Glutamatergic neuron (in vitro differentiated cells): Measurements from ENCODE around the gene CCHCR1. TPM values are rescaled to one million over a fixed set of nuclear protein-coding genes. Genes with fewer than 3 reads are reported as not detected.

ENCODE experiments used
- DNase-seq: peaks from one replicate; pipeline ENCODE4 v3.0.0; 2022
- H3K27ac Mint-ChIP-seq: one replicate; pipeline ENCODE4 v1.8.0; 2020; ENCODE audit warnings: mild to moderate bottlenecking, mixed read lengths, inconsistent platforms; ENCODE audit not compliant: unreplicated experiment
- H3K27me3 Mint-ChIP-seq: one replicate; pipeline ENCODE4 v1.8.0; 2020; ENCODE audit warnings: mild to moderate bottlenecking, moderate library complexity, mixed read lengths, inconsistent platforms; ENCODE audit not compliant: unreplicated experiment
- H3K36me3 Mint-ChIP-seq: one replicate; pipeline ENCODE4 v1.8.0; 2020; ENCODE audit warnings: mild to moderate bottlenecking, mixed read lengths, inconsistent platforms; ENCODE audit not compliant: unreplicated experiment
- H3K4me1 Mint-ChIP-seq: one replicate; pipeline ENCODE4 v1.8.0; 2020; ENCODE audit warnings: mild to moderate bottlenecking, low read depth, mixed read lengths, inconsistent platforms; ENCODE audit not compliant: unreplicated experiment
- H3K4me3 Mint-ChIP-seq: one replicate; pipeline ENCODE4 v1.8.0; 2020; ENCODE audit warnings: mild to moderate bottlenecking, mixed read lengths, inconsistent platforms; ENCODE audit not compliant: unreplicated experiment
- H3K9me3 Mint-ChIP-seq: one replicate; pipeline ENCODE4 v1.8.0; 2020; ENCODE audit warnings: mild to moderate bottlenecking, moderate library complexity, mixed read lengths, inconsistent platforms; ENCODE audit not compliant: unreplicated experiment
- CTCF ChIP-seq: fragments of 200-600 bp; sonication (generic); IDR thresholded peaks from one replicate; pipeline ENCODE4 v1.5.0; 2021; ENCODE audit not compliant: partially characterized antibody, unreplicated experiment
- total RNA-seq: library from RNA; stranded (reverse); fragmentation: NEBNext Ultra II Directional; extraction: Animal tissue kit (Norgen Biotek cat#: 25700); gene quantifications from one replicate; pipeline ENCODE4 v1.2.1, GENCODE V29; 2021; ENCODE audit not compliant: unreplicated experiment

The CCHCR1 gene
- total RNA-seq, 1 donor from 2014 or later: 28.7 TPM

DNA sequence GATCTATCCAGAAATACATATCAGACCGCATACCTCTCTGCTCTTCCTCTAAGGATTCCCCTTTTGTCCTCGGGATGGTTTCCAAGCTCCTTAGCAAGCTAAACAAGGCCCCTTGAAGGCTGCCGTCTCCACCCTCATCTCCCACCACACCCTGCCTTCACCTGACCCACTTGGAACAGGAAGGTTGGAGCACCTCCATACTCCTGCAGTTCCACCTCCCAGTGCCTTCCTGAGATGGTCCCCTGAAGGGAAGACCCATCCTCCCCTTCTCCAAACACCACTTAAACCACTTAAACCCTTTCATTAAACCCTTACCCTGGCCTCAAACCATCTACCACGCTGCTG lies 21.4 kb upstream of the CCHCR1 start:
- no peak overlapping the region for H3K4me3 Mint-ChIP-seq

DNA sequence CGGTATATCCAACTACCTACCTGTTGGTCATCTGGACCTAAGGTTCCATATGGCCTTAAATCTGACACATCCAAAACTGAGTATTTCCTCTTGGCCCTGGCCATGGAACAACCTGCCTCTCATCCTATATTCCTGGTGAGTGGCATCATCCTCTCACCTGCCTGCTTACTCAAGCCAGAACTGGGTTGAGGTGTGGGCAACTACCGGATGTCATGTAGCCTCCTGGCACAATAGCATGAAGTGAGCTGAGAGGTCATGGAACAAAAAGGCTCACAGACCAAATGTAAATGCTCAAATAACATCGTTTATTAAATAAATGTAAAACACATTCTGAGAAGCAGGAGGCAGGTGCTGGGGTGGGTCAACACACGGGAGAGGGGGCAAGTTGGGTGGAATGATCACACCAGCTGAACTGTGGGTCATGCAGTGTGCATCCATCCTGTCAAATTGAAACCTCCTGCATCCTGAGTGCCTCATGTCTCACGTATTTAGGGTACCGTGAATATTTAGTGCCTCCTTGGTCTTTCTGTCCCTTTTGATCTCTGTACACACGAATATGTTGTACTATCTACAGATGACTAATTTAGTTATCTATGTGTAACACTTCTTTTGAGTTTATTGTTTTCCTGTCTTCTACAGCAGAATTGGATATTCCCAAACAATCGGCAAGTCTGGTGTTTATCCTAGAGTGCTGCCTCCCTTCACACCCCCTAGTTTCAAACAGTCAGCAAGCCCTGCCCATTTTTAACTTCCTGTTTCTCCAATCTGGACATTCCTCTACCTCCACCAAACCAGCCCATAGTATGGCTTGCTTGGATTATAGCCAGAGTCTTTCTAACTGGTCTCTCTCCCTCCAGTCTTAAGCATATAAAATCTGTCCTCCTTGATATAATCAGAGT lies 20.8 kb upstream of the CCHCR1 start:
- Mint-ChIP-seq H3K36me3 (no peaks in the 10 kb centered on the region), H3K9me3 (peaks cover 2% of the 10 kb centered on the region), H3K4me1 (no peaks in the 10 kb centered on the region), H3K27me3 (peaks cover 7% of the 10 kb centered on the region), H3K27ac (no peak overlapping the region), H3K4me3 (no peak overlapping the region)
- TF ChIP-seq CTCF: no peak
- DNase-seq: no peak

More for the DNA sequence above, 21.4 kb upstream of the CCHCR1 start:
- Mint-ChIP-seq H3K27me3 (peaks cover 7% of the 10 kb centered on the region), H3K4me1 (peaks cover 3% of the 10 kb centered on the region), H3K27ac (no peak overlapping the region), H3K9me3 (peaks cover 4% of the 10 kb centered on the region), H3K36me3 (no peaks in the 10 kb centered on the region)
- TF ChIP-seq CTCF: no peak
- no peak for DNase-seq

DNA sequence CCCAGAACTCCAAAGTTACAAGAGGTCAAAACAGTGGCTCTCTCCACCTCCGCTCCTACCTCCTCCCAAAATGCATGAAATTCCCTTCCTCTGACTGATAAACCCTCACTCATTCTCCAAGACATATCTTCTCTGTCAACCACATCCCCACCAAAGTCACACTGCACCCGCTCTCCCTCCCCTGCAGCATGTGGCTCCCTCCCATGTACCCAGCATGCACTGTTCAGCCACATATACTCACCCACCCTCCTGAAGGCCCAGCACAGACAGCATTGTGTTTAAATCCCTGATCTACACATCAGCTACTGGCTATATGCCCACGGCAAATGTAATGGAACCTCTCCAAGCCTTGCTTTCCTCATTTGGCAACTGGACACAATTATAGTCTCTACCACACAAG lies 18.4 kb upstream of the CCHCR1 start:
- H3K4me1 Mint-ChIP-seq: peaks cover 9% of the 10 kb centered on the region

DNA sequence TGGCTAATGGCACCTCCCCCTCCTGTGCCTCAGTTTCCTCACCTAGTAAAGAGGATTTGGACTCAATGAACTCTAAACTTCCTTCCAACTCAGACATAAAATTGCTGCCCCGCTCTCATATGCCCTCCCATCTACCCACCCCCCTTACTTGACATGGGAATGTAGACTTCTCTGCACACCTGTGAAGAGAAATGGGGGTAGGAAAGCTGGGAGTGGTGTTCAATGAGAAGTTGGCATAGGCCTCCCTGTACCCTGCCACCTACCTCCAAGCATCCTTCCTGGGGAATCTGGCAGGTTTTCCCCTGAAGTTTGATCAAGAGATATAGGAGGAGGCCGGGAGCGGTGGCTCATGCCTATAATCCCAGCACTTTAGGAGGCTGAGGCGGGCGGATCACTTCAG lies 16.8 kb upstream of the CCHCR1 start:
- DNase-seq: no peak
- no peak for TF ChIP-seq CTCF
- Mint-ChIP-seq H3K27me3 (peaks cover 18% of the 10 kb centered on the region), H3K4me3 (no peak overlapping the region), H3K9me3 (peaks cover 9% of the 10 kb centered on the region), H3K4me1 (peaks cover 9% of the 10 kb centered on the region), H3K27ac (no peak overlapping the region), H3K36me3 (peaks cover 4% of the 10 kb centered on the region)

More for the DNA sequence above, 18.4 kb upstream of the CCHCR1 start:
- no peaks in the 10 kb centered on the region for H3K36me3 Mint-ChIP-seq
- no peak overlapping the region for H3K4me3 Mint-ChIP-seq
- no peak for TF ChIP-seq CTCF
- H3K9me3 Mint-ChIP-seq: peaks cover 8% of the 10 kb centered on the region
- H3K27me3 Mint-ChIP-seq: peaks cover 15% of the 10 kb centered on the region
- no peak for DNase-seq
- H3K27ac Mint-ChIP-seq: no peak overlapping the region

GRCh38 chr6:31173406-31173805 lies 15.8 kb upstream of the CCHCR1 start:
- no peak overlapping the region for H3K4me3 Mint-ChIP-seq
- DNase-seq: no peak
- H3K27ac Mint-ChIP-seq: no peak overlapping the region
- peaks cover 4% of the 10 kb centered on the region for H3K36me3 Mint-ChIP-seq
- peaks cover 15% of the 10 kb centered on the region for H3K27me3 Mint-ChIP-seq
- no peak for TF ChIP-seq CTCF
- peaks cover 12% of the 10 kb centered on the region for H3K9me3 Mint-ChIP-seq
- peaks cover 16% of the 10 kb centered on the region for H3K4me1 Mint-ChIP-seq
